Measurements from ENCODE around the gene RFNG.

The RFNG gene

DNA sequence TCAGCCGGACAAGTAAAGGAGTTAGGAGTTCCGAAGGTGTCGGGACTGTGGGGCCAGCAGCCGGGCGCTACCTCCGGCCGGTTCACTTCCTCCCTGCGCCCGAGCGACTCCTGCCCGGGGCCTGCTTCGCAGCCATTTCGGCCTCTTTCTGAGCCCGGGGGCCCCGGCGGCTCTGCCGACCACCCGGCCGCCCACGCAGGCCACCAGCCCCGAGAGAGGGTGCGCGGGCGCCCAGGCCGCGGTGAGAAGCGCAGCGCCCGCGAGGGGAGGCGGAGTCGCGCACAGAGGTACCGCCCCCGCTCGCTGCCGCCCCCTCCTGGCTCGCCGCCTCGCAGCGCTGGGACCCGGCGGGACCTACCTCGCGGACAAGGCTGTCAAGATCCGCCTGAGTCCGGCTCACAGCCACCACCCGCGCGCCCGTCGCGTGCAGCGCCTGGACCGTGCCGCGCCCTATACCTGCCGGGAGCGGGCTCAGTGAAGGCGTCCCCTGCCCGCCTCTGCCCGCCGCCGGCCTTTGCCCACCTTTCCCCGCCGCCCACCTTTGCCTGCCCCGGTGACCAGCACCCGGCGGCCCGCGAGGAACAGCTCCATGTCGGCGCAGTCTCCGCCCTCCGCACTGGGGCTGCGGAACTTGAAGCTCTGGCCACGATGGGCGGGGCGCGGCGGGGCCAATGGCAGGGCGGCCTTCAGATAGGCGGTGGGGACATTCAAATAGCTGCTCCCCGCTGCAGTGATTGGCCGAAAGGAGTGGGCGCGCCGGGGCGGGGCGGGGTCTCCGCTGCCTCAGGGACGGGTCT is 14.3 kb downstream of the RFNG start, which contains the start of gene DCXR:
Gene DCXR, minus strand, starts transcription at position 606 of the 797 bp plus-strand sequence. Its CDS starts 15 bp downstream, at position 591.
- Mint-ChIP-seq H3K36me3 (ENCODE audit: low read depth) (peaks cover 7% of the 10 kb centered on the region), H3K27me3 (ENCODE audit: low read depth) (peaks cover 4% of the 10 kb centered on the region), H3K9me3 (no peaks in the 10 kb centered on the region), H3K27ac (peak within 1 kb of the TSS; percentile 94), H3K4me1 (ENCODE audit: low read depth) (peaks cover 16% of the 10 kb centered on the region), H3K4me3 (peak within 1 kb of the TSS; percentile 88)

DNA sequence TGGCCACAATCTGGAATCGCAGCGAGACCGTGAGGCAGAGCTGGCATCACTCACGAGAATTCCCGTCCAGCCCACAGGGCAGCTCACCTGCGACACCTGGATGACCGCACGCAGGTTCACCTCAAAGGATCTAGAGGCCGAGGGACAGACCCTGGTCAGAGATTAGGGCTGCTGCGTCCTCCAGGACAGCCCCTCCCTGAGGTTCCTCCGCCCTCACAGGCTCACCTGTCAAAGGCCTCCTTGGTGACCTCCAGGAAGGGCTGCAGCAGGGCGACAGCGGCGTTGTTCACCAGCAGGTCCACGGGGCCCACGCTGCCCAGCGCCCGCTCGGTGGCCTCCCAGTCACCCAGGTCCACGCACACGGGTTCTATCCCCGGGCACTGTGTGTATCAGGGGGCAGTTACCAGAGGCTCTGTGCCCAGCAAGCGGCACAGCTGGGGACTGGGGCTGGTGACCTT is 14.9 kb downstream of the RFNG start:
- Mint-ChIP-seq H3K9me3 (no peaks in the 10 kb centered on the region), H3K27ac (peak overlapping the region; percentile 26)

DNA sequence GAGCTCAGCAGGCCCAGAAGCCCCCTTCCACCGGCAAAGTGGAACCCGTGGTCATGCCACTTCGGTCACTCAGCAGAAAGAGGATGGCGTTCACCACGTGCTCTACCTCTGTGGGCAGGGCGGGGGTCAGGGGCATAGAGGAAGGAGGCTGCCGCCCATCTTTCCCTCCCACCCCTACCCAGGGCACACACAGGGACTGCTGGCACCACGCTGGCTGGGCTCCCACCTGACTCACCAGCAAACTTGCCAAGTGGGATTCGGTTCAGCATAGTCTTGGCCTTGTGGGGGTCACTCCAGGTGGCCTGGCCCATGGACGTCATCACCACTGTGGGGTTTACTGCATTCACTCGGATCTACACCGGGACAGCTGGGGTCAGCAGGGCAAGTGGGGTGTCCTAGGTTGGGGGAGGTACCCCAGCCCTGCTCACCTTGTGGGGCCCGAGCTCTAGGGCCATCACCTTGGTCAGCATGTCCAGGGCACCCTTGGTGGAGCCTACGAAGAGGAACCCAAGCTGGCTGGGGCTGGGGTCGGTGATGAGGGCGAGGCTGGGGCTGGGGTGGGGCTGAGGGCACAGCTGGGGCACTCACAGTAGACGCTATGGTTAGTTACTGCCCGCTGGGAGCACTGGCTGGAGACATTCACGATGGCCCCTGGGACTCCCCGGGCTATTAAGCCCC is 15.5 kb downstream of the RFNG start:
- peaks cover 16% of the 10 kb centered on the region for H3K4me1 Mint-ChIP-seq (ENCODE audit: low read depth)
- H3K36me3 Mint-ChIP-seq (ENCODE audit: low read depth) = peaks cover 7% of the 10 kb centered on the region
- H3K27ac Mint-ChIP-seq = no peak overlapping the region
- H3K27me3 Mint-ChIP-seq (ENCODE audit: low read depth) = peaks cover 4% of the 10 kb centered on the region
- no peaks in the 10 kb centered on the region for H3K9me3 Mint-ChIP-seq
- H3K4me3 Mint-ChIP-seq = peak overlapping the region; percentile 72

More for the DNA sequence above, 14.9 kb downstream of the RFNG start:
- Mint-ChIP-seq H3K36me3 (ENCODE audit: low read depth) (peaks cover 7% of the 10 kb centered on the region), H3K27me3 (ENCODE audit: low read depth) (peaks cover 4% of the 10 kb centered on the region), H3K4me1 (ENCODE audit: low read depth) (peaks cover 16% of the 10 kb centered on the region), H3K4me3 (peak overlapping the region; percentile 72)

DNA sequence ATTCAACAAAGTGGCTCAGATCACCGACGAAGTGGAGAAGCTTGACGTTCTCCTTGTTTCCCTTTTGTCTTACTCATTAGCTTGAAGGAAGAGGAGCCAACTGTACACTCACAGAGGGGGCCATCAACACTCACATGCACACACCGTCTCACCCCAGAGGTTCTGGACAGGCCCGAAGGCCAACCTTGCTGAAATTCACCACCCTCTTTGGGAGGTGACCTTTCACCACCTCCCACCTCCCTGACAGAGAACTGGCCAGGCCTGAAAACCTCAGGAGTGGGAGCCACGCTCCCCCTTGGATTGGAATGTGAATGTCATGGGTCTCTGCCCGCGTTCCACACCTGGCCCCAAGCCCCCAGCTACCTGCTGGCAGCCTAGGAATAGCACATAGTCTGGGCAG is 16.1 kb downstream of the RFNG start:
- Mint-ChIP-seq H3K36me3 (ENCODE audit: low read depth) (peaks cover 7% of the 10 kb centered on the region), H3K27me3 (ENCODE audit: low read depth) (peaks cover 4% of the 10 kb centered on the region), H3K4me1 (ENCODE audit: low read depth) (peaks cover 16% of the 10 kb centered on the region), H3K27ac (no peak overlapping the region), H3K9me3 (no peaks in the 10 kb centered on the region), H3K4me3 (peak overlapping the region; percentile 37)

DNA sequence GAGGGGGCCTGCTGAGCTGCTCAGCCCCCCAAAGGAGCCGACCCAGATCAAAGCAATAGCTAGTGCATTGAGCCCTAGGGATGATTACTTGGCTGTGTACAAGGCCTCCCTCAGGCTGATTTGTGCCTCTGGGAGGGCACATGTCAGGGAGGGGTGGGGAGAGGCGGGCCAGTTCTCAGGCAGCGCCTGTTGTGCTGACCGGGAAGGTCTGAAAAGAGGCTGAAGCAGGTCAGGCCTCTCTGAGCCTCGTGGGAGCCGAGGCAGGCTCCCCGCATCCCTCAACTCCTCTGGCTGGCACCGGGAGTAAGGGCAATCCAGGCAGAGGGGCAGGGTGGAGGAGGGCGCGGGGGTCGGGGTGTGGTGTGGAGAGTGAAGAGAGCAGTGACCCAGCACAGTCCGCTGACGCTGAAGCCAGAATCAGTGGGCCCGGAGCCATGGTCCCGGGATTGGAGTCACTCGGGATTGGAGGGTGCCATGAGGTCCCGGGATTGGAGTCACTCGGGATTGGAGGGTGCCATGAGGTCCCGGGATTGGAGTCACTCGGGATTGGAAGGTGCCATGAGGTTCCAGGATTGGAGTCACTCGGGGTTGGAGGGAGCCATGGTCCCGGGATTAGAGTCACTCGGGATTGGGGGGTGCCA is 17.1 kb downstream of the RFNG start:
- Mint-ChIP-seq H3K9me3 (no peaks in the 10 kb centered on the region), H3K27ac (no peak overlapping the region), H3K36me3 (ENCODE audit: low read depth) (peaks cover 7% of the 10 kb centered on the region), H3K4me3 (peak overlapping the region; percentile 21), H3K4me1 (ENCODE audit: low read depth) (peaks cover 16% of the 10 kb centered on the region), H3K27me3 (ENCODE audit: low read depth) (peaks cover 4% of the 10 kb centered on the region)

DNA sequence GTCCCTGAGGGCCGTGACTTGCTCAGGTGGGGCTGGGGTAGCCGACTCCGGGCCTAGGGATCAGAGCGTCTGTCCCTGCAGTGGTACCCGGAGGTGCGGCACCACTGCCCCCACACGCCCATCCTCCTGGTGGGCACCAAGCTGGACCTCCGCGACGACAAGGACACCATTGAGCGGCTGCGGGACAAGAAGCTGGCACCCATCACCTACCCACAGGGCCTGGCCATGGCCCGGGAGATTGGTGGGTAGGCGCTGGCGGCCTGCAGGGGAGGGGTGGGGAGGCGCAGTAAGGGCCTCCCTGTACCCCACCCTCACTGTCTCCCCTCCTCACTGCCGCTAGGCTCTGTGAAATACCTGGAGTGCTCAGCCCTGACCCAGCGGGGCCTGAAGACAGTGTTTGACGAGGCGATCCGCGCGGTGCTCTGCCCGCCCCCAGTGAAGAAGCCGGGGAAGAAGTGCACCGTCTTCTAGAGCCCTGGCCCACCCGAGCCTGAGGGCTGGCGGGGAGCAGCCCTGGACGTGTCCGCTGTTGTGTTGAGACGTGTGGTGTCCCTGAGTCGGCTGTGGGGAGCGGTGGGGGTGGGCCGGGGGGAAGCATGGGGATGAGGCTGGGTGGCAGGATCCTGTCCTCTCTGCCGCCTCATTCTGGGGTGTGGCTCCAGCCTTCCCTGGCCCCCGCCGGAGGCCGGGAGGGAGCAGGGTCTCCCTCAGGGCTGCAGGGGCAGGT is 18.1 kb downstream of the RFNG start:
- no peak overlapping the region for H3K4me3 Mint-ChIP-seq
- no peak overlapping the region for H3K27ac Mint-ChIP-seq
- no peaks in the 10 kb centered on the region for H3K9me3 Mint-ChIP-seq
- peaks cover 4% of the 10 kb centered on the region for H3K27me3 Mint-ChIP-seq (ENCODE audit: low read depth)
- H3K4me1 Mint-ChIP-seq (ENCODE audit: low read depth) = peaks cover 10% of the 10 kb centered on the region
- H3K36me3 Mint-ChIP-seq (ENCODE audit: low read depth) = peaks cover 7% of the 10 kb centered on the region

DNA sequence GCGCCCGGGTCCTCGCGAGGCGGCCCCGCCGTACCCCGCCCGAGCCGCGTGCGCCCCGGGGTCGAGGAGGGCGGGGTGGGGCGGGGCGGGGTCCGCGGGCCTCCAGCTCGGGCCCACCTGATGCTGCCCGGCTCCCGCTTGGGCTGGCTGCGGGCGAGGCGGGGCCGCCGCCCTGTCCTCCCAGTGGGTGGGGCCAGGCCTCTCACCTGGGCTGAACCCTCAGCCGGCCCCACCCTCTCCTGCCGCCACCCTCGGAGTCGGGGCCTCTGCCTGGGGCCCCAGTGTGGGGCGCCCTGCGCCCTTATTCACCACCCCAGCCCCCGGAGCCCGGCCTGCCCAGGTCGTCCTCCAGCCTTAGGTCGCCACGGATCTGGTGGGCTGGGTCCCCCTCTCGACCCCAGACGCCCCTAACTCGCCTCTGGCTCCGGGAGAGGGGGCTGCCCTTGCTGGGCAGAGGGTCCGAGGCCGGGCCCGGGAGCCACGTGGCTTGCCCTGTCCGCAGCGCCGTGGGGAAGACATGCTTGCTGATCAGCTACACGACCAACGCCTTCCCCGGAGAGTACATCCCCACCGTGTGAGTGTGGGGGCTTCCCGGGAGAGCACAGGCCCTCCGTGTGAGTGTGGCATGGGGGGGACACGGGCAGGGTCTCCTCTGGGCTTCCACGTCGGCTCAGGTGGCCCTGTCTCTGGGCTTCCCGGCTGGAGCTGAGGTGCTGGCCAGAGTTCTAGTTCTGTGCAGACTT is 19.6 kb downstream of the RFNG start:
- Mint-ChIP-seq H3K9me3 (no peaks in the 10 kb centered on the region), H3K36me3 (ENCODE audit: low read depth) (peaks cover 7% of the 10 kb centered on the region), H3K27ac (no peak overlapping the region), H3K4me3 (peak overlapping the region; percentile 34), H3K4me1 (ENCODE audit: low read depth) (peaks cover 4% of the 10 kb centered on the region), H3K27me3 (ENCODE audit: low read depth) (no peaks in the 10 kb centered on the region)

DNA sequence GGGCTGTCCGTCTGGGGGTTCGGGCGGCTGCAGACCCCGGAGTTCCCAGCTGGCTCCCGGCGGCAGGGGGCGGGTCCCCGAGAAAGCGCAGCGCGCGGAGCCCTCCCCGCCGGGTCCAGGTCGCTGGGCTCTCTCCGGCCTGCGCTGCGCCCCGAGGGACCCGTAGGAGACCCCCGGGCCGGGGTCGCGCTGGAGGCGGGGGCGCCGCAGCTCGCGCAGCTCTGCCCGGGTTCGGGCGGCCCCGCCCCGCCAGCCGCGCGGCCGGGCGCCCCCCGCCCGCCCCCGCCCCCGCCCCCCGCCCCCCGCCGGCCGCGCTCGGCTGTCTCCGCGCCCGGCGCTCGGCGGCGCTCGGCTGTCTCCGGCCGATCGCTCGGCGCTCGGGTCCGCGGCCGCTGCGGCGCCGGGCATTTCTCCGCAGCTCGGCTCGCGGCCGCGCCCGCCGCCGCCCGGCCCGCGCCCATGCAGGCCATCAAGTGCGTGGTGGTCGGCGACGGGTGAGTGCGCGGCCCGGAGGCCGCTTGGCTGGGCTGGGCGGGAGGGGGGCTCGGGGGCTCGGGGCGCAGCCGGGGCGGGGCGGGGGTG is 20.2 kb downstream of the RFNG start, which contains the start of gene RAC3:
Gene RAC3, plus strand, starts transcription at position 376 of the 582 bp plus-strand sequence. Its CDS starts 84 bp downstream, at position 460.
- H3K4me1 Mint-ChIP-seq (ENCODE audit: low read depth) = peaks cover 4% of the 10 kb centered on the region
- H3K9me3 Mint-ChIP-seq = no peaks in the 10 kb centered on the region
- no peaks in the 10 kb centered on the region for H3K27me3 Mint-ChIP-seq (ENCODE audit: low read depth)
- H3K27ac Mint-ChIP-seq = peak within 1 kb of the TSS; percentile 79
- H3K36me3 Mint-ChIP-seq (ENCODE audit: low read depth) = peaks cover 7% of the 10 kb centered on the region
- peak within 1 kb of the TSS; percentile 85 for H3K4me3 Mint-ChIP-seq

DNA sequence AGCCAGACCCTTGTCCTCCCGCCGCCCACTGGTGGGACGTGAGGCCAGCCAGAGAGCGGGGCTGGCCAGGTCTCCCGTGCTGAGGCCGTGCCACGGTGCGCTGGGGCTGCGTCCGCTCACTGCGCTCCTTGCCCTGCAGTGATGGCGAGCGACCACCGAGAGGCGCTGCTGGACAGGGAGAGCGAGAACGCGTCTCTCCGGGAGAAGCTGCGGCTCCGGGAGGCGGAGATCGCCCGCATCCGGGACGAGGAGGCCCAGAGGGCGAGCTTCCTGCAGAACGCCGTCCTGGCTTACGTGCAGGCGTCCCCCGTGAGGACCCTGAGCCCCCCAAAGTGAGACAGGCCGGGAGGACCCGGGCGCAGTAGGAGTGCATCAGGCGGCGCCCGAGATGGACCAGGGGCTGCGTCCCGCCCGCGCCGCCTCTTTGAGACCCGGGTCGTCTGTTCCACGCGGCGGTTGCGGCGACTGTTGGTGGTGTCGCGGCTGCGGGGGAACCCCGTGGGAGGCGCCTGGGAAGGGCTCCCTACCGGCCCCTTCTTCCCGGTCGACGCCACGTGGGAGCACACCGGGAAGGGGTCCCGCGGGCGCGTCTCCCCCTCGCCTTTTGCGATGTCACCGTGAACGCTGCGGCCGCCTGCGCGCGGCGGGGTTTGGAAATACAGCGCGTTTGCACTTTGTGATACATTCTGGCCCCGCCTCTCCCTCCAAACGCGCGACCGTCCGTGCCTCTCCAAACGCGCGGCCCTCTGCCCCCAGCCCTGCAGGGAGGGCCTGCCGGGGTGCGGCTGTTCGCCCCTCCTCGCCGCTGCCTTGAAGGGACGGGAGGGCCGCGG is 20.9 kb downstream of the RFNG start:
- H3K27ac Mint-ChIP-seq = peak overlapping the region; percentile 79
- H3K4me1 Mint-ChIP-seq (ENCODE audit: low read depth) = peaks cover 3% of the 10 kb centered on the region
- peaks cover 7% of the 10 kb centered on the region for H3K36me3 Mint-ChIP-seq (ENCODE audit: low read depth)
- H3K4me3 Mint-ChIP-seq = peak overlapping the region; percentile 85
- H3K9me3 Mint-ChIP-seq = no peaks in the 10 kb centered on the region
- no peaks in the 10 kb centered on the region for H3K27me3 Mint-ChIP-seq (ENCODE audit: low read depth)

DNA sequence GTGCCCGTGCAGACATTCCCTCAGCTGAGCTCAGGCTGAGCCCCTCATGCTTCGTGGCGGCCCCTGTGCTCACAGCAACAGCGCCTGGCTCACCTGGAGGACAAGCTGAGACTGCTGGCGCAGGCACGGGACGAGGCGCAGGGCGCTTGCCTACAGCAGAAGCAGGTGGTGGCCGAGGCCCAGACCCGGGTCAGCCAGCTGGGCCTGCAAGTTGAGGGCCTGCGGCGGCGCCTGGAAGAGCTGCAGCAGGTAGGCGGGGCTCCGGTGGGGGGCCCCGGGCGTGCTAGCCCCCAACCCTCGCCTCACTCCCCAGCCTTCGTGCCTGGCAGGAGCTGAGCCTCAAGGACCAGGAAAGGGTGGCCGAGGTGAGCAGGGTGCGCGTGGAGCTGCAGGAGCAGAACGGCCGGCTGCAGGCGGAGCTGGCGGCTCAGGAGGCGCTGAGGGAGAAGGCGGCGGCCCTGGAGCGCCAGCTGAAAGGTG is 21.6 kb downstream of the RFNG start:
- Mint-ChIP-seq H3K27ac (no peak overlapping the region), H3K4me1 (ENCODE audit: low read depth) (peaks cover 1% of the 10 kb centered on the region), H3K36me3 (ENCODE audit: low read depth) (peaks cover 3% of the 10 kb centered on the region), H3K4me3 (no peak overlapping the region), H3K9me3 (no peaks in the 10 kb centered on the region), H3K27me3 (ENCODE audit: low read depth) (no peaks in the 10 kb centered on the region)

DNA sequence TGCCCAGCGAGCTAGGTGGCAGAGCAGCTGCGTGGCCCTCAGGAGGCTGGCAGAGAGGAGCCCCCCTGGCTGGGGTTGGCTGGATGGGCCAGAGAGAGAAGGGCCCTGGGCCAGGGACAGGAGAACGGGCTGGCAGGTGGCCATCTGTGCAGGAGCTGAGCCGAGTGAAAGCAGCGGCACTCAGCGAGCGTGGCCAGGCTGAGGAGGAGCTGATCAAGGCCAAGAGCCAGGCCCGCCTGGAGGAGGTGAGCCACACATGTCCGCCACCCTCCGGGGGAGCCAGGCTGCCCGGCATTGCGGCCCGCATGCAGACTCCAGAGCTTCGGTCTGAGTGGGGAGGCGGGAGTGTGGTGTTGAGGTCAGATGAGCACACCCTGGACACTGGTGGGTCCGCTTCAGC is 22.2 kb downstream of the RFNG start:
- no peaks in the 10 kb centered on the region for H3K27me3 Mint-ChIP-seq (ENCODE audit: low read depth)
- H3K9me3 Mint-ChIP-seq = no peaks in the 10 kb centered on the region
- no peak overlapping the region for H3K27ac Mint-ChIP-seq
- H3K4me3 Mint-ChIP-seq = peak overlapping the region; percentile 61
- H3K4me1 Mint-ChIP-seq (ENCODE audit: low read depth) = peaks cover 1% of the 10 kb centered on the region
- peaks cover 3% of the 10 kb centered on the region for H3K36me3 Mint-ChIP-seq (ENCODE audit: low read depth)

DNA sequence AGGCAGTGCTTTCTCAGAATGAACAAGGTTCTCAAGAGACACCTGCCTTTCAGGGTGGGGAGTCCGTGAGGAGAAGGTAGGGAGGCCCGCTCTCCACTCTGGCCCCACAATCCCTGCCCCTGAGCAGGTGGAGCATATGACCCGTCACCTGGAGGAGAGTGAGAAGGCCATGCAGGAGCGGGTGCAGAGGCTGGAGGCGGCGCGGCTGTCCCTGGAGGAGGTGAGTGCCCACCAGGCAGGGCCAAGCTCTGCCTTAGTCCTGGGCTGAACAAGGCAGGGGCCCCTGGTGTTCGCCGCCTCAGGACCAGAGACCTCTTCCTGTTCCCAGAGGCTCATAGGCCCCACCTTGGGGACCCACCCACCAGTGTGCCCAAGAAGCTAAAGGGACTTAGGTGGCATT is 22.6 kb downstream of the RFNG start:
- H3K4me3 Mint-ChIP-seq = no peak overlapping the region
- peaks cover 5% of the 10 kb centered on the region for H3K4me1 Mint-ChIP-seq (ENCODE audit: low read depth)
- H3K9me3 Mint-ChIP-seq = no peaks in the 10 kb centered on the region
- no peaks in the 10 kb centered on the region for H3K27me3 Mint-ChIP-seq (ENCODE audit: low read depth)
- H3K27ac Mint-ChIP-seq = no peak overlapping the region
- peaks cover 3% of the 10 kb centered on the region for H3K36me3 Mint-ChIP-seq (ENCODE audit: low read depth)
